GM19238 (cell line): Measurements from ENCODE around the gene PPP3CA.

ENCODE experiments used
- DNase-seq: peaks from one replicate; pipeline ENCODE4 v3.0.0; 2011; ENCODE audit warnings: low spot score; ENCODE audit not compliant: insufficient read length

PPP3CA gene

GRCh38 chr4:101178731-101179130 lies 168.6 kb downstream of the PPP3CA start:
- no peak for DNase-seq

DNA sequence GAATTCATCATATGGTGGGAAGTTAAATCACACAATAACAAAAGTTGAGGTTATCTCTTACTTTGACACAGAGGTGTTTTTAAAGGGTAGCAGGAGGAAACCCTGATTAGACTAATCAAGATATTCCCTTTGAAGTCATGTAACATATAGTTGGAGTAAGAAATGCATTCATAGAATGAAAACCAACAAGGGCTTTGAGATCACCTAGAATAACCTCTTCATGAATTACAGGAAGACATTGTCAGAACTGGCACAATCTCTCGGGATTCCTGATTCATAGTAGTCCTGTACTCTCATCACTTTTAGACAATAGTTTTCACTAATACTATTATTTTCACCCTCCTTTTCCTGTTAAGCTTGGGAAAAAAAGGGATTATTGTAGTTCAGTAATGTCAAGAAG lies 170.2 kb downstream of the PPP3CA start:
- DNase-seq = no peak

DNA sequence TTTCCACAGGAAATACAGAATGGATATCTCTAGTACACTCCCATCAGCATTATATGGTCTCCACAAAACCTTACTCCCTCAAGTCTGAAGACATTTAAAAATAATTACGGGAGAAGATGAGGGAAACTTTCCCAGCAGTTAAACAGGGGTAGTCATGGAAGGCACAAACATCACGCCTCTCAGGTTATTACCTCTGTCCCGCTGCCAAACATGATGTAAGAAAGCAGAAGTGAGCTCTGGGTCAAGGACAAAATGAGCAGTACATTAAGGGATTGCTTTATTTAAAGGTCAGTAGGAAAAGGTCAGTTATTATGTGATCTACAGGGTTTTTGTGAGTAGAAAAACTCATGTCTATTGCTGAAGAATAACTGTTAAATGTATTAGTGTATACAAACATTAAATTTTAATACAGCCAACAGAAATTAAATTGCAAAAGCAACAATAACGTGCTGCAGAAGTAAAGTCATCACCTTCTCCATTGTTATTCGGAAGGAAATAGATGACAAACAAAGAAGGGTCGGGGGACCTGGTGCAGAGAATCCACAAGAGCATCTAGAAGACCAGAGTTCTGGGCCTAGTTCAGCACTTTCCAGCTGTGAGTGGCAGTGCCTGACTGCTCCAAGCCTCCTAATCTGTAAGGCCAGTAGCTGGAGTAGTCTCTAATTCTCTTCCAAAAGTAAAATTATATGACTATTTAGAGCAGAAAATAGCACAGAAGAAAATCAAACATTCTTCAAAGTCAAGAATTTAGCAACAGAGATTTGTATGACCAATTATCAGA lies 171.2 kb downstream of the PPP3CA start:
- DNase-seq = no peak

- no peak for DNase-seq
Observed at GRCh38 chr4:101174679-101175345, 172.5 kb downstream of the PPP3CA start.

- no peak for DNase-seq
Observed at GRCh38 chr4:101172369-101172768, 175.0 kb downstream of the PPP3CA start.

DNA sequence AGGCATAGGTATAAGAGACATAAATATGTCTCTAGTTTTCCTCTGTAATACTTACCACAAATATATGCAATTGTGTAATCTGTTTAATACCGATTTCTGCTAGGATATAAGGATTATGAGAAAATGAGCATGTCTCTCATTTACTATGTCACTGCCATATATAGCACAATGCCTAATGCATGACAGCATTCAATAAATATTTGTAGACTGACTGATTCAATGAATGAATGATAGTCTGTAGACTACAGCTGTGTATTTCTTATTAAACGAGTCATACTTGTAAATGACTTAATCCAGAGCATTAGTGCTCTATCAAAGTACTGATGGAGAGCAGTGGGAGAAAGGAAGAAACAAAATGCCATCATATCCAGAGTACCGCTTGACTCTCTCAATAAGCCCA lies 175.6 kb downstream of the PPP3CA start:
- DNase-seq = no peak

GRCh38 chr4:101169044-101170014 lies 178.0 kb downstream of the PPP3CA start:
- peak; percentile 10 for DNase-seq

GRCh38 chr4:101163936-101164335 lies 183.4 kb downstream of the PPP3CA start:
- DNase-seq = no peak

DNA sequence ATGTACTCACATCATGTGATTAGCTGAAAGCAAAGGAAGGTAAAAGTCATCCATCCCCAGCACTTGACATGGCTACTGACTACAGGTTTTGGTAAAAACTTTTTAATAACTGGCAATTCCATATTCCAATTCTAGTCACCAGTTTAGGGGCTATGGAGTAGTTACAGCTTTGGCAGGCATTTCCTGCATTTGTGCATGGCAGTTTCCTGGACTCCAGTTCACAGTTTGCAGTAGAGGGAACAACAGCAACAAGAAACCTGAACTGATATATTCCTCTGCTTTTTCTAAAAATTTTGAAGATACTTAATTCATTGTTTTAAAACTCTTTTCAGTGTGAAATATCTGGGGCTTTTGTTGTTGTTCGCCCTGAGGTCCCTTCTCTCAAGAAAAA lies 184.3 kb downstream of the PPP3CA start:
- DNase-seq = no peak

DNA sequence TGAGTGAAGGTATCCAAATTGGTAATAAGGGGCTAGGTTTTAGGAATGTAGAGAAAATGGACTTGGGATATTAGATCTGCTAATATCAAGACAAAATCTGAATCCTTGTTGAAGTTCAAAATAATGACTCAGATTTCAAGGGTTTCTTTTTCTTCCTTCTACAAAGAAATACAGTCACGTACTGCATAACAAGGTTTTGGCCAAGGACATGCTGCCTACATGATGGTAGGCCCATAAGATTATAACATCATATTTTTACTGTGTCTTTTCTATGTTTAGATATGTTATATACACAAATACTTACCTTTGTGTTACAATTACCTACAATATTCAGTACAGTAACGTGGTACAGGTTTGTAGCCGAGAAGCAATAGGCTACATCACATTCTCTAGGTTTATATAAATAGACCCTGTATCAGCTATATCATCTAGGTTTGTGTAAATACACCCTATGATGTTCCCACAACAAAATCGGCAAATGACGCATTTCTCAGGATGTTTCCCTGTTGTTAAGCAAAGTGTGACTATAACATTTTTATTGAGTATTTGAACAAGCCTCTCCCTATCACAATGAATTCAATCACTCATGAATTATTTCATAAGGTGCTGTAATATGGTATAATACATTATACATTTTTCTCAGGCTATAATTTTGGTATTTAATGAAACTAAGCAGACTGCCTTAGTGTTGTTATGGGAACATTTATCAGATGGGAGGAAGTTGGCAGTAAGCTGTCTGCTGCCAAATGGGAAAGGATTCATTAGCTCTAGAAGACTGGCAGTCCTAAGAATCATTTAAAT lies 186.3 kb downstream of the PPP3CA start:
- no peak for DNase-seq

- DNase-seq = no peak
Observed at GRCh38 chr4:101158507-101158906, 188.8 kb downstream of the PPP3CA start.

- DNase-seq = no peak
Observed at GRCh38 chr4:101158134-101158482, 189.2 kb downstream of the PPP3CA start.

GRCh38 chr4:101157415-101158133 lies 189.8 kb downstream of the PPP3CA start:
- no peak for DNase-seq

GRCh38 chr4:101156619-101157310 lies 190.6 kb downstream of the PPP3CA start:
- DNase-seq = no peak

DNA sequence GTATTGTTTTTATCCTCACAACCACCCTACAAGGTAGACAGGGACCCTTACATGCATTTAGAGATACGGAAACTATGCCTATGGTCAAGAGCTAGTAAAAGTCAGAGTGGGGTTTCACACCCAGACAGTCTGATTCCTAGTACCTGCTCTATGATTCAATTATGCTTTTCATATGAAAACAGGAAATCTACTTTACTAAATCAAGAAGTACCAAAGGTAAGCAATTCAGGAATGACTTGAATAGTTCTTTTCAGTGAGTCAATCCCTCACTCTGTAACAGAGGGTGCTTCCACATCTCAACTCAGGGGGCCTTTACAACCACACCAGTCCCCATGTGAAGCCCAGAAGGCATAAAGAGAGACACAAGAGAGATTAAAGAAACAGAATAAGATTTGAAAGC lies 191.4 kb downstream of the PPP3CA start:
- DNase-seq = no peak

DNA sequence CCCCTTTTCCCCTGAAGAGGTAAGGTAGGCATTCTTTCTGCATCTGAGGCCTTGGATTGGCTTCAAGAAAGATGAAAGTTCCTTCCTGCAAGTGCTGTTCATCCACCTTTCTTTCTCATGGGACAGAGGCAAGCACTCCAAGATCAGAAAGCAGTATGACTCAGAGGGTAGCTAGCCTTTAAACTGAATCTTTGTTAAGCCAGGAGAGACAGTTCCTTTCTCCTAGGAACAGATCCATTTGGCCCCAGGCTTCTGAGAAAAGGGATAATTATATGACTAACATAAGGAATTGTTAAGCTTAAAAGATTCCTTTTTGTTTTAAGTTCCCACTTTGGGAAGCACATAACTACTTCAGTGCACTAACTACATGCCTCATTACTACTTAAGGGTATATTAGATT lies 192.0 kb downstream of the PPP3CA start:
- DNase-seq = no peak

DNA sequence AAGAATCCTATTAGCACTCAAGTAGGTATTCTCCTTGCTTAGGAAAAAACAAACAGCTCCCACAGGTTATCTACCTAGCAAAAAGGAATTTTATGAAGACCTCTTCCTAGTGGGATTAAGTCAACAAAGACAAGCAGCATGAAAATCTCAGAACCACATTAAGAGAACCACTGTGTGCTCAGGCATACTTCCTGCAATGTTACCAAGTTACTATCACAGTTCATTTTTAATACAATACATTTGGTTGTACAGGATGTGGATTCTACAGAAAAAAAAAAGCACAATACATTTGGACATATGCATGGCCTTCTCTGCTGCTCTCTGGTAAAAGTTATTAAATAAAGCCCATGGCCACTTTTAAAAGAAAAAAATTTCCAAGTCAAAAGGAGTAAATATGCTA lies 193.7 kb downstream of the PPP3CA start:
- no peak for DNase-seq

- DNase-seq = no peak
Observed at GRCh38 chr4:101152521-101152920, 194.8 kb downstream of the PPP3CA start.

DNA sequence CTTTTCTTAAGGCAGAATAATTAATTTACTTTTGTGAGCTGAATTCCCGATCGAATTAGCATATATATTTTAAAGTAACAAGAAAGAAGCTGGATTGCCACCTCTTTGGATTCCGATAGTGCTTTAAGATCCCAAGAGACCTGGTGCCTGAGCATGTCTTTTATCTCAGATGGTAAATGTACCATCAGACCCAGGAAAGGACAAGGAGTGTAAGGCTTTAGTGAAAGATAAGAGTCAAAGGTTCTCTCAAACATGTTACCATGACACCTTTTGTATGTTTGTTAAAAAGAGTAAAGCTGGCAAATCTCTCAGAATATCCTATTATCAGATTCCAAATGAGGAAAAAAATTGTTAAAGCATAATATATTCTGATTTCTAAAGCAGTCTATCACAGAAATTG lies 198.8 kb downstream of the PPP3CA start:
- DNase-seq = no peak

DNA sequence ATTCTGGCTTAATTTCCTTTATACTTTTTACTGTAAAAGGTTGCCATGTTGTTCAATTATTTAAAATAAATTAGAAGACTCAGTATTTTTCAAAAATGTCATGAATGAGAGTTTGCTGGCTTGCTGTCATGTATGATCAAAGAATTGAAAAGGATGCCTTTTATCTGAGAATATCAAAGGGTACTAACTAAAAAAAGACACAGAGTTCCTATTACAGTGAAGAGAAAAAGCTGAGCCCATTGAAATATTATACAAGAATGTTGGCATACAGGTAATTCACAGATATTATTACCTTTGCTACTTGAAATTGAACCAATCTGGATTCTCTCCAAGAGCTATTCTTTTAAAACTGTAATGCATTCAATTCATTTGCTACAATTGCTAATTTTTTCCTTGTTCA lies 200.0 kb downstream of the PPP3CA start:
- DNase-seq = no peak
